Hematopoietic multipotent progenitor cell (in vitro differentiated cells): Measurements from ENCODE around the gene GPR37. TPM values are rescaled to one million over a fixed set of nuclear protein-coding genes. Genes with fewer than 3 reads are reported as not detected.

Experiments
- DNase-seq, 3 donors: peaks; one replicate each; pipeline ENCODE4 v3.0.0-alpha.2; 2011 to 2015; ENCODE audit warnings: low read depth in 2 of 3, low spot score in 2 of 3
- total RNA-seq: library from RNA; depleted of rRNA; stranded (reverse); fragments of >200 nt; gene quantifications from one replicate; pipeline ENCODE4 v1.2.3, GENCODE V29; 2012

The GPR37 gene, protein sequence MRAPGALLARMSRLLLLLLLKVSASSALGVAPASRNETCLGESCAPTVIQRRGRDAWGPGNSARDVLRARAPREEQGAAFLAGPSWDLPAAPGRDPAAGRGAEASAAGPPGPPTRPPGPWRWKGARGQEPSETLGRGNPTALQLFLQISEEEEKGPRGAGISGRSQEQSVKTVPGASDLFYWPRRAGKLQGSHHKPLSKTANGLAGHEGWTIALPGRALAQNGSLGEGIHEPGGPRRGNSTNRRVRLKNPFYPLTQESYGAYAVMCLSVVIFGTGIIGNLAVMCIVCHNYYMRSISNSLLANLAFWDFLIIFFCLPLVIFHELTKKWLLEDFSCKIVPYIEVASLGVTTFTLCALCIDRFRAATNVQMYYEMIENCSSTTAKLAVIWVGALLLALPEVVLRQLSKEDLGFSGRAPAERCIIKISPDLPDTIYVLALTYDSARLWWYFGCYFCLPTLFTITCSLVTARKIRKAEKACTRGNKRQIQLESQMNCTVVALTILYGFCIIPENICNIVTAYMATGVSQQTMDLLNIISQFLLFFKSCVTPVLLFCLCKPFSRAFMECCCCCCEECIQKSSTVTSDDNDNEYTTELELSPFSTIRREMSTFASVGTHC
- total RNA-seq = under 0.01 TPM

DNA sequence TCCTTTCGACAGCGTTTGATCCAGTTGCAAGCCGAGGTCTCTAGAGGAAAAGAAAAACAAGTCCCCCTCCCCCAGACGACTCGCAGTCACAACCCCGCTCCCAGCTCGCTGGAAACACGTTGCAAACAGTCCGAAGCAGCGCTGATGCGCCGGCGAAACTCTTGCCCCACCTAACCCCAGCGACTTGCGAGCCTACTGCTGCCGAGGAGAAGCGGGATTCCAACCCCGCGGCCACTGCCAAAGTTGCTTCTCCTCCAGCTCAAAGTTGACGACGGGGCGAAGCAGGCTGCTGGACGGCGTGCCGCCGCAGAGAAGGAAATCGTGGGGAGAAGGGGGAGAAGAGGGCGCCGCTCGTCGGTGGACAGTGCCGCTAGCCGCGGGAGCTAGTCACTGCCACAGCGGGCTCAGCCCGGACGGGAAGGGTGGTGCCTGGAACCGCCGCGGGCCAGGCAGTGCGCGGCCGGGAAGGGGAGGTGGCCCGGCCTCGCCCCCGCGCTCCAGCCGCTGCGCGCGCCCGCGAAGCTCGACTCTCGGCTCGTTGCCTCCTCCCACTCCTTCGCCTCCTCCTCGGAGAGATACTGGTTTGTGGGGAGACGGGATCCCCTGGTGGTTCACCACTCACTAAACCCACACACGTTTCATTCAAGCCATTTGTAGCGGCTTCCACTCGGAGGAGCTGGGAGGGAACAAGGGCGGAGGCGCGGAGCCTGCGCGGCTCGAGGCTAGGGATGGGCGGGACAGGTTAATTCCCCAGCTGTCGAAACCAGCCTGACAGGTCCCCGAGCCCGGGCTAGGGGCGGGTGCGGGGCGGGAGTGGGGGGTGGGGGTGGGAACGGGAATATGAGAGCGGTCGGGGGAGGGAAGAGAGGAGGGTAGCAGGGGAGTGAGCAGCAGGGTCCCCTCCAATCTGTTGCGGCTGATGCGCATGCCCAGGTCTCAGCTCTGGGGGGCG lies at the start of gene GPR37:
TSS of gene GPR37 (minus strand) at position 392 of the 952 bp plus-strand sequence. CDS start 816 bp downstream, outside the sequence.
- DNase-seq = peak in 2 of 3 donors; percentile 34 to 40

DNA sequence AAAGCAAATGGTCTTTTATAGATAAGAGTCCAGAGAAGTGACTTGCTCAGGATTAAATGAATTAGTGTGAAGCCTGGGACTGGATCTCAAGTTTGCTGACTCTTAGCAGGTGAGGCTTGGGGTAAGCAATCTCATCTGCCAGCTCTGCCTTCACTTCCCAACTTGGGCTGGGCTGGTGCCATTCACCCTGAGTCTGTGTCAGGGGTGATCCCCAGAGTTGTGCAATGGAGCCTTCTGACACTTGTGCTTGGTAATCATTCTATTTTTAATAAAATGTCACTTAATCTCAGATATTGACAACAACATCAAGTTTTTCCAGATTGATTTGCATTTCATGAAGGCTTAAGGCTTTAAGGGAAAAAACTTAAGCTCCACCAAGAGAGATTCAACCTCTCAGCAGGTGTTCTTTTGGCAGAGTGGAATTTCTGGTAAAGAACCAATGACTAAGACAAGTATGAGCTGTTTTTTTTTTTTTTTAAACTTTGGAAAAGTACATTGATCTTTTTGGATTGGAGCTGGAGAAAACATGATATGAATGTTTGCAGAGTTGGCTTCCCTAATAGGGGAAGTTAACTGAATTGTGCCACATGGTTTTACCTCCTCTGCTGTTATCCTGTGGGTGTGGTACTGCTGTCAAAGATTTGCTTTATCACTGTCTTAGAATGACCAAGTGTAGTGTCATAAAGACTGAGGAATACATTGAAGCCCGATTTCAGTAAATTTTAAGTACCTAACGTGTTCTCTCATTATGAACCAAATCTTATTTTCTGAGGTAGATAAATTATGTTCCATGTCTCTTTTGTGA lies 48.6 kb upstream of the GPR37 start:
- DNase-seq = no peak

DNA sequence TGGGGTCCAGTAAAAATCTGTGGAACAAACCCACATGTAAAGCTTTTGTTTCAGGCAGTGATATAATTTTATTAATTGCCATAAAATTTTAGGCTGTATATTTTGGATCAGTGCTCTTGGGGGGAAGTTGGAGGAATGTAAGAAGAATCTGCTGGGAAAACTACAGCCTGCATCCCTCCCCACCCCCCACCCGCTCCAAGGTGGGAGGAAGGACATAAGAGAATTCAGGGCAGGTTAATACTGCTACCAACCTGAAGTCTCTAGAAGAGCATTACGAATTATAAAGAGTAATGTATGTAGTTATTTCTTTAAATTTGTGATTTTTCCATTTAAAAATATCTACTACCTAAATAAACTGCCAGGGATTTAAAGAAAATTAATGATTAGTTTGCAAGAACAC lies 47.2 kb upstream of the GPR37 start:
- DNase-seq = no peak

DNA sequence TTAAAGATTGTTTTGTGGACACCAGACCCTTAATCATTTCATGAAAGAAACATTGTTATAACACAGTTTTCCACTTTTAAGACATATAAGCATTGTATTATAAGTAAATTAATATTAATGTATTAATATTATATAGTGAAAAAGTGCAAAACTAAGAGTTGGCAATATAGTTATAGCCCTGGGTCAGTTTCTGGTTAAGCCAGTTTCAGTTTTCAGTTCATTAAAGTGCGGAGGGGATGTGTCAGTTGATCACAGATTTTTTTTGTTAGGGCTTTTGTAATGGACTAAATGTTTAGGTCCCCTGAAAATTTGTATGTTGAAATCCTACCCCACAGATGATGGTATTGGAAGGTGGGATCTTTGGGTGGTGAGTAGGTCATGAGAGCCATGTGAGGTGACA lies 45.7 kb upstream of the GPR37 start:
- no peak for DNase-seq

DNA sequence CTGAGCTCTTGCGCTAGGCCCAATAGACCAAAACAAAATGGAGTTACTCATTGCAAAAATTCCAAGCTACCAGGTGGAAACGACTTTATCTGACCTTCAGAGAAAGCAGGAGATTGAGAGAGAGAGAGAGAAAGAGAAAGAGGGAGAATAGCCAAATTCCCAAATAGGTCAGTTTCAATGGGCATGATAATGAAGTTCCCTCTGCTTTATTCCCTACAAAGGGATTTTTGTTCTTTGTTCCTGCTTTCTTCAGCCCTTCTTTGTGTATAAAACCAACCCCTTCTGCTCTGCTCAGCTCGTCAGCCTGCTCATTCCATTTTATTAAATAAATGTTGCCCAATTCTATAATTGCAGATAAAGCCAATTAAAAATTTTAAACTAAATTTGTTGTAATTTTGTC lies 45.0 kb upstream of the GPR37 start:
- DNase-seq = no peak

DNA sequence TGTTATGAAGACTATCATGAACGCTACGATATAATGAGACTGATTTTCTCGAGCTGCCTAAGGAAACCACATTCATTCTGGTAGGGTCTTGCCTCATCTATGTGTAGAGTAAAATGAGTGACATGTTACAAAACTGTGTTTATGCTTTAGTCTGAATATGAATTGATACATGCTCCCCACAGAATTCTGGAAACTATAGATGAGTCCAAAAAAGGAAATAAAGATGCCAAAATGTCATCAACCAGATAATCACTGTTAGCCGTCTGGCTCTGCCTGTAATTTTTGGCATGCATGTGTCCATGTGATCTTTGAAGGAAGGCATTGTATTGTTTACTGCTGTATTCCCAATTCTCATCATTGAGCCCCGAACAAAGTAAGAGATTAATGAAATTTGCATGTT lies 42.6 kb upstream of the GPR37 start:
- DNase-seq = no peak

DNA sequence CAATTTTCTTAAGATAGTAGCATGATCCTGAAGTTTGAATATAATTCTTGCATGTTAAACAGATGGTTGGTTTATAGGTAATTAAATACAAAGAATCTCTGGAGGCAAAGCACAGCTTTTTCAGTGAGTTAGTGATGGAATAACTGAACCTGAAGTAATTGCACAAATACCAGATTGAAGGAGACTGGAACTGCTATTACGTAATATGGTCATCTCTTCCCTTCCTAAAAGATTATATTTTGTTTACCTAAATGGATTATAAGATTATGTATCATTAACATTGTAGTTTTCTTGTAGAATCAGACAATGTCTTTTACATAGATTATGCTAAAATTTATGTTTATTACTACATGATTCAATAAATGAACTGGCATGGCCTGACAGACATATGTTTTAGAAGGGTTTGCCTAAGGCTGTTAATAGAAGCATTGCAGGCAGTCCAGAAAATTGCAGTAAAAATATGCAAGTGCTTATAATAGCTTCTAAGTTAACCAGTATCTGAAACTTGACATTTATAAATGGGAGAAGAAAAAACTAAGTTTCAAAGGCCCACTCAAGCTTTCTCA lies 35.8 kb upstream of the GPR37 start:
- no peak for DNase-seq

DNA sequence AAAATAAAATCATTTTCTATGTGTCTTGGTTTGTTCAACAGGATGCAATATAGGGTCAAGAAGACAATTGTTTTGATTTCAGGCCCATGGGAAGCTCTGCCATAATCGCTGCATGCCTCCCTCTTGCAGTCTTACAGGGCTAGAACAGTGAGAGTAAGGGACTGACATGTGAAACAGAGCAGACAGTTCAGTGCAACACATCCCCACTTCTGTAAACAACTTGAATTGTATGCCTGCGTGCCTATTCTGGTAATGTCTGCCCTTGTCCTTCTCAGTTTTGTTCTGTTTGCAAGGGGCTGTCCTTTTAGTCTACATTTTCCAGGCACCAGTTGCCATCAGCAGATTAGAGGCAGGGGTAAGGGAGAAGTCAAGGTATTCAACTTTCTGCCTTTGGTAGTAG lies 34.8 kb upstream of the GPR37 start:
- DNase-seq = no peak

DNA sequence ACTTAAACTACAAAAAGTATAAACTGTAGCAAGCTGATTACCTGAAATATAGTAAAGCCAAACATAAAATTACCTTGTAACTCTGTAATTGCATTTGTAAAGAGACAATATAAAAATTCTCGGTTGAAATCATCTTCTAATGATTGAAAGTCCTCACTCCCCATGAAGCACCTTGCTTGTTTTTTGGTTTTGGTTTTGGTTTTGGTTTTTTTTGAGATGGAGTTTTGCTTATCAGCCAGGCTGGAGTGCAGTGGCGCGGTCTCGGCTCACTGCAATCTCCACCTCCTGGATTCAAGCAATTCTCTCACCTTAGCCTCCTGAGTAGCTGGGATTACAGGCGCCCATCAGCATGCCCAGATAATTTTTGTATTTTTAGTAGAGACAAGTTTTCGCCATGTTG lies 33.9 kb upstream of the GPR37 start:
- no peak for DNase-seq

DNA sequence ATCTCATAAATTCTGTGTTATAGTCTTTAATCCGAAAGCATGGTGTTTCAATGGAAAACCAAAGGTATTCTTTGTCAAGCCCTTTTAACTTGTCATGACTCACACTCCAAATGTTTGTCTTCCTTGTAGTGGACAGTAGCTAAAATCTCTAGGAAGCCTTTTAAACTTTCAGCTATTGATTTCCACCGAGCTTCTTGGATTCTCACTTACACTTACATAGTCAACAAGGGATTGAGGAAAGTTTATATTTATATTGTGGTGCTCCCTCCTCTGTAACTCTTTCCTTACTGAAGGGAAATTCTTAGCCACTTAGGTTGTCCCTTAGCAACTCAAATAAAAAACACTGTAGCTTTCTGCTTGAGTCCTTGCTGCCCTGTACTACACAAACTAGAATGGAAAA lies 31.2 kb upstream of the GPR37 start:
- DNase-seq = no peak

DNA sequence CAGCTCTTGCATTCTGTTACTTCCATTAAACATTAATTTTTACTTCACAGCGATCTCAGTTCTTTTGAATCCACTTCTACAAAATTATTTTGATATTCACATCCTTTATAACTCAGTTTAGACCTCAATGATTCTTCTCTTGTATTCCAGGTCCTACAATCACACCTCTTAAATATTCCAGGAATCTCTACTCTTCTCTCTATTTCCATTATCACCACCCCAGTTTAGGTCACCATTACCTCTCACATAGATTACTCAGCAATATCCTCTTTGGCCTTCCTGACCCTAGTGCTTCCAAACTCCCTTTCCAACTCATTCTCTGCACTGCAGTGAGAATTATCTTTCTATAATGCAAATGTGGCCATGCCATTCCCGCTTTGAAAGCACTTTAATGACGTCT lies 27.1 kb upstream of the GPR37 start:
- no peak for DNase-seq

DNA sequence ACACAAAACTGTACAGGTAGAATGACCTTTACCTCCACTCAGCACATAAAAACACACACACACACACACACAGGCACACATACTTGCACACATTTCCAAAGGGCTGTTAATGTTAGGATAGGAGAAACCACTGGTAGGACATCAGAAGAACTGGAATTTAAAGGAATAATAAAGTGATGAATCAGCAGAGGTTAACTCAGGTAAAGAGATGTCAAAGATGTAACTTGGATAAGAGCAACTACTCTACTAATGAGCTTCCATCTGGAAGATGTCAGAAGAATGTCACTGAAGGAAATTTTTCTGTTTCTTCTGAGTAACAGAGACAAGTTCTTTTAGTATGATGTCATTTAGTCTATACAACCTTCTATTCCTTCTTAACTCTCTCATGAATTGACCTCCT lies 26.4 kb upstream of the GPR37 start:
- DNase-seq = no peak

DNA sequence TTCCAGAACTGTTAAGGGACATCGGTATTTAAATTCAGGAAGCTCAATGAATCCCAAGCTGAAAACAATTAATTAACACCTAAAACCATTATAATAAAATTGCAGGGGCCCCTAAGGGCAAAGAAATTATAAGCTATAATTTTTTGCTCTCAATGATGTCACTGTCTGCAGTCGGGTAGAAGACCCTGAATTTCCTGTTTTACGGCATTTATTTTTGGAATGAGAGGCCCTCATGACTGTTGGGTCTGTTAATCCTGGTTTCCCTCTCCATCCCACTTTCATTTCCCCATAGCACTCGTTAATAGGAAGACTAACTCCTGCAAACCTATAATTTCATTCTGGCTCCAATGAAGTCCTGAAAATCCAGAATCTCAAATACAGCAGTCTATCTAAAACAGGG lies 25.8 kb upstream of the GPR37 start:
- DNase-seq = no peak

DNA sequence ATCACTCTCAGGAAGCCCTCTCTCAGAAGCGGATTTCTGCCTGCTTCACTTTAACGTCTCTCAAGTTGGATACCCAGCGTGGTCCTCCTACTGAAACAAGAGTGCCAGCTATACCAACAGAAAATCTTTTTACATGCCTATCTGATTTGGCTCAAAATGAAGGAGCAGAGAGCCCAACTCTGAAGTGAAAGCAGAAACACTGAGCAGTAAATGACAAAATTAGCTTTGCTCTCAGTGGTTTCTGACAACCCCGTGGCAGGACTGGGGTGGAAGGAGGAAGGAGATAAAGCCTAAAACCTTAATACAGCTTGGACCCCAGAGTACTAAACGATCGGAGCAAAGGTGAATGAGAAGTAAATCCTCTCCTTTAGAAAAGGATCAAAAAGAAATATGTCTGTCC lies 25.1 kb upstream of the GPR37 start:
- no peak for DNase-seq

DNA sequence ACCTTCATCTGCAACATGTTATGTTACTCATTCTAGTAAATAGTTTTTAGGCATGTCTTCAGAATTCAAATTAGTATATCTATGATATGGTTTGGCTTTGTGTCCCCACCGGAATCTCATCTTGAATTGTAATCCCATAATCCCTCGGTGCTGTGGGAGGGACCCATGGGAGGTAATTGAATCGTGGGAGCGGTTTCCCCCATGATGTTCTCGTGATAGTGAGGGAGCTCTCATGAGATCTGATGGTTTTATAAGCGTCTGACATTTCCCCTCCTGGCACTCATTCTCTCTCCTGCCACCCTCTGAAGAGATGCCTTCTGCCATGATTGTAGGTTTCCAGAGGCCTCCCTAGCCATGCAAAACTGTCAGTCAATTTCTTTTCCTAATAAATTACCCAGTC lies 20.4 kb upstream of the GPR37 start:
- no peak for DNase-seq

DNA sequence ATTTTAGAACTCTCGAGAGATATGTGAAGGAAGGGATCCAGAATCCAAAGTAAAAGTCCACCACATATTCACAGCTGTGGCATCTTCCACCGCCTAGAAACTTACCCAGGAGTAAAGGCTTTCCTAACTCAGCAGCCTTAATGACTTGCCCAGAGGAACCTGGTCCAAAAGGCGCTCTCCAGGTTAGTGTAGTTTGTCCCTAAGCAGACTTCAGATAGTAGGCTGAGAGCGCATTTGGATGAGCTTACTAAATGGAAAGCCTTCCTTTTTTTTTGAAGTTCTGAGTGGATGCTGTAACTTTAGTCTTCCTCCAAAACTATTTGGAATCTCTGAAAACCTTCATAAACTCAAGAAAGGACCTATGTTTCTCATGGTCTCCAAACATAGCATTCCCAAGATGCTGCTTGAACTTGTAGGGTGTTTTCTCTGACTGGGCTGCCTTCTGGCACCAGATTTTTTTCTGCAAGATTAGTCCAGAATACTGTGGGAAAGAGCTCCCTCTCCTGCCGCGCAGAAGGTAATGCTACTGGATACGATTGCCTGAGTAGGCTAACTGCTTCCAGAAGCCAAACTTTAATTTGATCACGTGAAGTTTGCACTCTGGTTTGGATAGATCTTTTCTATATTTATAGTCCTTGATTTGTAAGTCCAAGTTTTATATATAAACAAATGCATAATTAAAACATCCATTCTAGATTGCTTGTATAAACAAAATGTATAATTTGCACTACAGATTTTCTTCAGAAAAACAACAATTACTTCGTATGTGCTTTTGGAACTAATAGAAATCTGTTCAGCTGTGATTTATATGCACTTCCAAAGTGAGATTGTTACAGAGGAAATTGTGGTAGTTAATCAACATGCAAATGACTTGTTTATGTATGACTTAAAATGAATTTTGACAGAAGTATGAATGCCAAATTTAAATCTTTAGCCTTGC lies 19.6 kb upstream of the GPR37 start:
- peak in 2 of 3 donors; percentile 34 to 42 for DNase-seq

DNA sequence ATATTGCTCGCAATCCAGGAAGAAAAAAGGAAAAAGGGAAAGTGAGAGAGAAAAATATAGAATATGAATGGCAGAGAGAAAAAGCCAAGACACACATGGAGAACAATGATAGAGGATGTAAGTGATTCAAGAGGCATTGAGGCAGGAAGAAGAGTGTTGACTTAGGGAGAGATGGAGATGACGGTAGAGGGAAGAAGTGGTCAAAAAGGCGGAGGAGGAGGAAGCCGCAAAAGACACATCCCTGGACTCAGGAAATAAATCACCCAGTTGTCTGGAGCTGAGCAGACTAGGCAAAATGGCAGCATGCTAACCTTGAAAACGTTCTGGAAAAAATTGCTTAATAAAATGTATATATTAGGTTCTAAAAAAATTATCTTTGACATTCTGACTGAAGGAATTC lies 17.7 kb upstream of the GPR37 start:
- no peak for DNase-seq

DNA sequence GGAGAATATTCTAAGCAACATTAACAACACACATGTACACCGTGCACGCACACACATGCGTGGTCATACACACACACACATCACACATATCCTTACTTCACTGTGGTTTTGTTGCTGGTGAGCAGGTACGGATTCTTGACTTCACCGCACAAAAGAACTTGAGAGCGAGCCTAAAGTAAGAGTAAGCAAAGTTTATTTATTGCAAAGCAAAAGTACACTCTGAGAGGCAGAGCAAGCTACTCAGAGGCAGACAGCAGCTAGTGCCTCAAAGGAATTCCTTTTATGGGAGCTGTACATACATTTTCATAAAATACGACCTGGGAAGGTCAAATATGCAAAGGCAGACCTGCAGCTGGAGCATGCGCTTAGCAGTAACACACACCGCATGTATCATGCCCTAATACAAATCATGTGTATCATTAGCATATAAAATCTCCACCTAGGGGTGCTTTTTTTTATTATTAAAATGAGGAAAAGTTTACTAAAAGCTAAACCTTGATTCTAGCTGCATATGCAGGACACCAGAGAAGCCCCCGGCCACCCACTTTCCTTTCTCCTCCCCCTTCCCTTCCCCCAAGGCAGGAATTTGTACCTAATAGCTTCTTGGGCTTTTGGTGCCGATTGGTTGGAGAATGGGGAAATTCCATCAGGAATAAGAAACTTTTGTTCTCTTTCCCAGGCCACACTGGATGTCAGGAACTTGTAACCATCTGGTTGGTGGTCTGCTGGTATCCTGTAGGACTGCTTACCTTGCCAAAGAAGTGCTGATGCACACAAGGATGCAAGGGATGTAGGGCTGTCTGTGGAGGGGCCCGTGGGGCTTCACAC lies 16.5 kb upstream of the GPR37 start:
- DNase-seq = no peak
